H9 (cell line): Measurements from ENCODE around the gene BAIAP2. TPM values are rescaled to one million over a fixed set of nuclear protein-coding genes. Genes with fewer than 3 reads are reported as not detected.

Experiments used
- DNase-seq: peaks from one replicate; pipeline ENCODE4 v3.0.0-alpha.2; 2017
- H2AFZ ChIP-seq: one replicate; pipeline ENCODE4 v1.6.1; 2013; ENCODE audit warnings: mild to moderate bottlenecking, low read length, control low read depth, moderate library complexity
- H2AK5ac ChIP-seq: 2 replicates; pipeline ENCODE4 v1.6.1; 2013; ENCODE audit warnings: low read length, control low read depth, mixed read lengths; ENCODE audit not compliant: insufficient read length
- H2BK120ac ChIP-seq: one replicate; pipeline ENCODE4 v1.6.1; 2013; ENCODE audit warnings: low read depth, mild to moderate bottlenecking, low read length, control low read depth, inconsistent platforms; ENCODE audit not compliant: poor library complexity, severe bottlenecking
- H2BK12ac ChIP-seq: 2 replicates; pipeline ENCODE4 v1.6.1; 2013; ENCODE audit warnings: low read length, control low read depth, mixed read lengths, low read depth; ENCODE audit not compliant: insufficient read length
- H2BK15ac ChIP-seq: 2 replicates; pipeline ENCODE4 v1.6.1; 2013; ENCODE audit warnings: low read depth, low read length, control low read depth
- H2BK20ac ChIP-seq: one replicate; pipeline ENCODE4 v1.6.1; 2013; ENCODE audit warnings: low read depth, mild to moderate bottlenecking, low read length, control low read depth, inconsistent platforms; ENCODE audit not compliant: poor library complexity, severe bottlenecking
- H2BK5ac ChIP-seq: 2 replicates; pipeline ENCODE4 v1.6.1; 2013; ENCODE audit warnings: low read length, control low read depth, mixed read lengths; ENCODE audit not compliant: insufficient read length
- H3K14ac ChIP-seq: 2 replicates; pipeline ENCODE4 v1.6.1; 2013; ENCODE audit warnings: low read length, control low read depth; ENCODE audit not compliant: insufficient read depth
- H3K18ac ChIP-seq: 2 replicates; pipeline ENCODE4 v1.6.1; 2013; ENCODE audit warnings: low read depth, mild to moderate bottlenecking, mixed read lengths, low read length, control low read depth; ENCODE audit not compliant: insufficient read length
- H3K23ac ChIP-seq: 2 replicates; pipeline ENCODE4 v1.6.1; 2013; ENCODE audit warnings: low read length, control low read depth, mixed read lengths, low read depth; ENCODE audit not compliant: insufficient read length
- H3K23me2 ChIP-seq: 2 replicates; pipeline ENCODE4 v1.6.1; 2013; ENCODE audit warnings: low read depth, mild to moderate bottlenecking, mixed read lengths, low read length, control low read depth; ENCODE audit not compliant: insufficient read length, poor library complexity, severe bottlenecking
- H3K27ac ChIP-seq: 2 replicates; pipeline ENCODE4 v1.5.1; 2013; ENCODE audit warnings: low read length, control low read depth, mixed read lengths, low read depth; ENCODE audit not compliant: insufficient read length
- H3K27me3 ChIP-seq: 2 replicates; pipeline ENCODE4 v1.6.1; 2013; ENCODE audit warnings: low read length, control low read depth, inconsistent platforms; ENCODE audit not compliant: insufficient read depth
- H3K4ac ChIP-seq: 2 replicates; pipeline ENCODE4 v1.6.1; 2013; ENCODE audit warnings: low read depth, mild to moderate bottlenecking, control low read depth, inconsistent platforms, low read length, moderate library complexity
- H3K4me1 ChIP-seq: 2 replicates; pipeline ENCODE4 v1.6.1; 2013; ENCODE audit warnings: low read length, control low read depth, inconsistent platforms; ENCODE audit not compliant: insufficient read depth
- H3K4me2 ChIP-seq: 2 replicates; pipeline ENCODE4 v1.6.1; 2013; ENCODE audit warnings: low read length, control low read depth, mixed read lengths; ENCODE audit not compliant: insufficient read length, insufficient read depth
- H3K56ac ChIP-seq: 2 replicates; pipeline ENCODE4 v1.6.1; 2013; ENCODE audit warnings: low read depth, mild to moderate bottlenecking, mixed read lengths, low read length, control low read depth; ENCODE audit not compliant: insufficient read length
- H3K79me1 ChIP-seq: 2 replicates; pipeline ENCODE4 v1.6.1; 2013; ENCODE audit warnings: low read depth, mild to moderate bottlenecking, moderate library complexity, low read length, control low read depth, inconsistent platforms; ENCODE audit not compliant: insufficient read depth, poor library complexity, severe bottlenecking
- H3K79me2 ChIP-seq: 2 replicates; pipeline ENCODE4 v1.6.1; 2013; ENCODE audit warnings: low read length, control low read depth, inconsistent platforms; ENCODE audit not compliant: insufficient read depth
- H3K9ac ChIP-seq: 2 replicates; pipeline ENCODE4 v1.6.1; 2013; ENCODE audit warnings: low read length, control low read depth, mixed read lengths; ENCODE audit not compliant: insufficient read length; ENCODE audit errors: extremely low read depth
- H3K9me3 ChIP-seq: one replicate; pipeline ENCODE4 v1.6.1; 2013; ENCODE audit warnings: low read depth, low read length, inconsistent platforms; ENCODE audit not compliant: control insufficient read depth
- H3T11ph ChIP-seq: one replicate; pipeline ENCODE4 v1.6.1; 2013; ENCODE audit warnings: mild to moderate bottlenecking, low read length, control low read depth, inconsistent platforms
- H4K20me1 ChIP-seq: one replicate; pipeline ENCODE4 v1.6.1; 2013; ENCODE audit not compliant: control insufficient read depth, insufficient read length, insufficient read depth
- H4K5ac ChIP-seq: 2 replicates; pipeline ENCODE4 v1.6.1; 2013; ENCODE audit warnings: low read depth, mild to moderate bottlenecking, mixed read lengths, low read length, control low read depth; ENCODE audit not compliant: insufficient read length
- H4K8ac ChIP-seq: replicated peaks from 2 replicates; pipeline ENCODE4 v1.6.1; 2013; ENCODE audit warnings: low read length, control low read depth, mixed read lengths, low read depth; ENCODE audit not compliant: insufficient read length
- H4K91ac ChIP-seq: 2 replicates; pipeline ENCODE4 v1.6.1; 2013; ENCODE audit warnings: low read depth, mild to moderate bottlenecking, moderate library complexity, mixed read lengths, low read length, control low read depth; ENCODE audit not compliant: insufficient read length
- H3K27ac Mint-ChIP-seq, 3 experiments: 2 replicates in 2 of 3; 3 replicates in 1 of 3; pipeline ENCODE4 v1.8.0; 2020 to 2021; ENCODE audit warnings: mixed read lengths in 3 of 3, mild to moderate bottlenecking in 1 of 3, moderate library complexity in 1 of 3
- H3K27me3 Mint-ChIP-seq: 2 replicates; pipeline ENCODE4 v1.8.0; 2021; ENCODE audit warnings: low read depth, mild to moderate bottlenecking, moderate library complexity, mixed read lengths
- H3K36me3 Mint-ChIP-seq, 3 experiments: 2 replicates in 2 of 3; 3 replicates in 1 of 3; pipeline ENCODE4 v1.8.0; 2020 to 2021; ENCODE audit warnings: low read depth in 3 of 3, mixed read lengths in 3 of 3; ENCODE audit not compliant: insufficient read depth in 1 of 3
- H3K4me1 Mint-ChIP-seq, 2 experiments: 2 replicates each; pipeline ENCODE4 v1.8.0; 2020; ENCODE audit warnings: mixed read lengths in 2 of 2
- H3K4me3 Mint-ChIP-seq, 2 experiments: 2 replicates in 1 of 2; 3 replicates in 1 of 2; pipeline ENCODE4 v1.8.0; 2020 to 2021; ENCODE audit warnings: mild to moderate bottlenecking in 2 of 2, mixed read lengths in 2 of 2, moderate library complexity in 1 of 2
- H3K9me3 Mint-ChIP-seq, 2 experiments: 2 replicates in 1 of 2; 3 replicates in 1 of 2; pipeline ENCODE4 v1.8.0; 2020; ENCODE audit warnings: mild to moderate bottlenecking in 2 of 2, mixed read lengths in 2 of 2, moderate library complexity in 1 of 2
- CTCF ChIP-seq: fragments of 200-600 bp; sonication (generic); conservative IDR thresholded peaks from 3 replicates; pipeline ENCODE4 v1.8.0; 2021; ENCODE audit warnings: antibody characterized with exemption, mild to moderate bottlenecking
- WGBS: extraction: QIAGEN DNeasy Blood & Tissue Kit; methylation state at CpG from one replicate; pipeline ENCODE4 v1.1.7; 2013; ENCODE audit warnings: missing lambda C conversion rate, low lambda C conversion rate, mixed read lengths; ENCODE audit not compliant: insufficient read length; ENCODE audit errors: extremely low coverage; 5-methylcytosine and 5-hydroxymethylcytosine counted together
- total RNA-seq: library from RNA; stranded (reverse); gene quantifications from 2 replicates; pipeline ENCODE4 v1.2.1, GENCODE V29; 2021

Gene BAIAP2
- total RNA-seq, 1 experiment from 2014 or later, result 27.8 TPM

DNA sequence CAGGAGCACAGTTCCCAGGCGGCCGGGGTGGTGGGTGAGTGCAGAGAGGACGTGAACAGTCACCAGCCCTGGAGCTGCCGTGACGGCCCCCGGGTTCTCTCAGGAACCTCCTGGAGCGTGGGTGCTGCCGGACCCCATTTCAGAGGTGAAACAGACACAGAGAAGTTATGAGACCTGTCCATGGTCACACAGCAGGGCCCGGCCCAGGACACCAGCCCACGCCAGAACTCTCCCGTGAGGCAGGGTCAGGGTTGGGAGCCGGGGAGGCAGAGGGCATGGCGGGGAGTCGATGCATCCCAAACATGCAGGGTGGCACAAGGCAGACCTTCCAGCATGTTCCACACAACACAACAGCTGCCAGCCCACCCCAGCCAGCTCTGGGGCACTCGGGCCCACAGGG, 126.6 kb downstream of the BAIAP2 start:
- Histone ChIP-seq H2BK12ac (no peak overlapping the region), H2AFZ (no peak overlapping the region), H3K27me3 (no peaks in the 10 kb centered on the region), H3K23ac (no peak overlapping the region), H2BK5ac (no peak overlapping the region), H3K4me1 (no peaks in the 10 kb centered on the region), H3K79me1 (no peaks in the 10 kb centered on the region), H2BK120ac (no peak overlapping the region), H3K23me2 (peaks cover 3% of the 10 kb centered on the region), H3K79me2 (no peaks in the 10 kb centered on the region), H2AK5ac (no peak overlapping the region), H3K56ac (no peak overlapping the region), H4K5ac (no peak overlapping the region), H4K91ac (no peak overlapping the region), H3T11ph (no peak overlapping the region), H2BK15ac (no peak overlapping the region), H2BK20ac (no peak overlapping the region), H3K4me2 (no peak overlapping the region), H3K27ac (no peak overlapping the region), H3K9ac (no peak overlapping the region), H3K4ac (no peak overlapping the region), H3K9me3 (no peaks in the 10 kb centered on the region), H4K20me1 (peaks cover 4% of the 10 kb centered on the region), H3K18ac (no peak overlapping the region), H3K14ac (no peak overlapping the region), H4K8ac (no peak overlapping the region)
- Mint-ChIP-seq H3K4me3 (no peak overlapping the region), H3K27me3 (no peaks in the 10 kb centered on the region; the same call in 1 of the 2 replicates), H3K27ac (no peak overlapping the region; a peak in 1 of 7 replicates), H3K9me3 (no peaks in the 10 kb centered on the region), H3K4me1 (no peaks in the 10 kb centered on the region), H3K36me3 (no peaks in the 10 kb centered on the region)
- no CpG with 5 or more reads among the region's 15 CpGs for WGBS
- TF ChIP-seq CTCF, result no peak
- no peak for DNase-seq
